ENCODE results near the gene ASH1L. TPM values are rescaled to one million over a fixed set of nuclear protein-coding genes. Genes with fewer than 3 reads are reported as not detected.
"Not testable (repeated sequence)": the region's sequence is repeated elsewhere in the genome, so short reads cannot be mapped to it uniquely, and the experiment has no call there.

Gene ASH1L
- total RNA-seq, 2 donors from 2014 or later = 40.3 to 47.2 TPM

DNA sequence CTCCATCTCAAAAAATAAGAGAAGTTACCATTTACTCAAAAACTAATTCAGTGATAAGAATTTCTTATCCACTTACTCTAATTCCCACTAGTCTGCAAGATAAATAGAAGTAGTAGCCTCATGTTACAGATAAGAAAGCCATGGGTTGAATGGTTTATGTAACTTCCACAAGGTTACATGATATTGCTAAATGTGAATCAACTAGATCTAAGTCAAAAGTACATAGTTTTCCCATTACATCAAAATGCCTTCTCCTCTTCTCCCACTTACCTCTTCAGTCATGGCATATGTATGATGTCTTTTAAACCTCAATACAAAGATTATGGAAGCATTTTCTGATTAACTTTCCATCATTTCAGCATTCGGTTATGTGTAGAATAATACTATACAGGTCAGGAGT is 108.5 kb downstream of the ASH1L start:
- H3K4me3 Mint-ChIP-seq = no peak overlapping the region
- H3K9me3 Mint-ChIP-seq = no peaks in the 10 kb centered on the region
- no peak for DNase-seq
- peaks cover 17% of the 10 kb centered on the region for H3K4me1 Mint-ChIP-seq (ENCODE audit: low read depth)
- H3K27ac Mint-ChIP-seq = no peak overlapping the region
- H3K36me3 Mint-ChIP-seq (ENCODE audit: insufficient read depth in 2 of 2) = peaks cover 0 to 15% of the 10 kb centered on the region in 2 donors
- no peaks in the 10 kb centered on the region for H3K27me3 Mint-ChIP-seq (ENCODE audit: low read depth)
- no peak for ATAC-seq (replicated peaks in 1 of 2)

DNA sequence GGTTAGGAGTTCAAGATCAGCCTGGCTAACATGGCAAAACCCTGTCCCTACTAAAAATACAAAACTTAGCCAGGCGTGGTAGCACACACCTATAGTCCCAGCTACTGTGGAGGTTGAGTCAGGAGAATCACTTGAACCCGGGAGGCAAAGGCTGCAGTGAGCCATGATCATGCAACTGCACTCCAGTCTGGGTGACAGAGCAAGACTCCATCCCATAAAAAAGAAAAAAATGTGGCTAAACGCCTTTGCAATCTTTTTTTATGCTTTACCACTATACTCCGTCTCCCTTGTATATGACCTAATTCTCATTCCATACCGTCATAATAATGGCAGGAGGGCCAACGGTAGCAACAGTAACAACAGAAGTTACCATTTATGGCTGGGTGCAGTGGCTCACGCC is 109.5 kb downstream of the ASH1L start:
- no peak overlapping the region for H3K4me3 Mint-ChIP-seq
- H3K27ac Mint-ChIP-seq = no peak overlapping the region
- peaks cover 17% of the 10 kb centered on the region for H3K4me1 Mint-ChIP-seq (ENCODE audit: low read depth)
- no peaks in the 10 kb centered on the region for H3K9me3 Mint-ChIP-seq
- peaks cover 0 to 19% of the 10 kb centered on the region in 2 donors for H3K36me3 Mint-ChIP-seq (ENCODE audit: insufficient read depth in 2 of 2)
- ATAC-seq (replicated peaks in 1 of 2) (no peak), DNase-seq (no peak)
- H3K27me3 Mint-ChIP-seq (ENCODE audit: low read depth) = no peaks in the 10 kb centered on the region

DNA sequence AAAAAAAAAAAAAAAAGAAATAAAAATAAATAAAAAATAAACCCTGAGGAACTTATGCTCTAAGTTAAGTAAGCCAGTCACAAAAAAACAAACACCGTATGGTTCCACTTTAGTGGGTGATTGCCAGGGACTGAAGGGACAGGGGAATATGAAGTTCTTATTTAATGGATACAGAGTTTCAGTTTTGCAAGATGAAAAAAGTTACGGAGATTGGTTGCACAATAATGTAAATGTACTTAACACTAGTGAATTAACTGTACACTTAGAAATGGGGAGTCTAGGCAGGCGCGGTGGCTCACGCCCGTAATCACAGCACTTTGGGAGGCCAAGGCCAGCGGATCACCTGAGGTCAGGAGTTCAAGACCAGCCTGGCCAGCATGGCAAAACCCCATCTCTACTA is 111.4 kb downstream of the ASH1L start:
- no peak for DNase-seq
- Mint-ChIP-seq H3K9me3 (no peaks in the 10 kb centered on the region), H3K4me1 (ENCODE audit: low read depth) (peaks cover 3% of the 10 kb centered on the region), H3K36me3 (ENCODE audit: insufficient read depth in 2 of 2) (peaks cover 0 to 17% of the 10 kb centered on the region in 2 donors), H3K27me3 (ENCODE audit: low read depth) (no peaks in the 10 kb centered on the region), H3K27ac (no peak overlapping the region), H3K4me3 (no peak overlapping the region)
- ATAC-seq (replicated peaks in 1 of 2) = no peak

DNA sequence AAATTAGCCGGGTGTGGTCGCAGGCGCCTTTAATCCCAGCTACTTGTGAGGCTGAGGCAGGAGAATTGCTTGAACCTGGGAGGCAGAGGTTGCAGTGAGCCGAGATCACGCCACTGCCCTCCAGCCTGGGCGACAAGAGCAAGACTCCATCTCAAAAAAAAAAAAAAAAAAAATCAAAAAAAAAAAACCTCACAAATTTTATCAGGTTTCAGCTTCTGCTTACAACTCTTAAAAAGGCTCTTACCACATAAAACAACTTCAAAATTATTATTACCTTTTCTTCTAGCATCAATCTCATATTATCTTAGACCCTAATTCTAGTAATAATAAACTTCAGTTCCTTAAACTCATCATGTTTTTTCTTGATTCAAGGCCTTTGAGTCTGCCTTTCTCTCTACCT is 120.2 kb downstream of the ASH1L start:
- H3K27ac Mint-ChIP-seq = peak overlapping the region; percentile 88

DNA sequence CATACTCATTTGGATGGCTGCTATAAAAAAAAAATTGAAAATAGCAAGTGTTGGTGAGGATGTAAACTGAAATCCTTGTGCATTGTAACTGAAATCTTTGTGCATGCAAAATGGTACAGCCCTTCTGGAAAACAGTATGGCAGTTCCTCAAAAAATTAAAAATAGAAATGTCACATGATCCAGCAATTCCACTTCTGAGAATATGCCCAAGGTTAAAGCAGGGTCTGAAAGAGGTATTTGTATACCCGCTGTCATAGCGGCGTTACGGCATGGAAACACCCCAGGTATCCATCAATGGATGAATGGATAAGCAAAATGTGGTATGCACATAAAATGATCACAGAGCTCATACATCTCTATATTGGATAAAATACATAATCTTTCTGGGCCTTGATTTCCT is 125.2 kb downstream of the ASH1L start:
- ATAC-seq (replicated peaks in 1 of 2) (no peak), DNase-seq (no peak)
- peaks cover 2 to 15% of the 10 kb centered on the region in 2 donors for H3K36me3 Mint-ChIP-seq (ENCODE audit: insufficient read depth in 2 of 2)
- H3K4me1 Mint-ChIP-seq (ENCODE audit: low read depth) = peaks cover 8% of the 10 kb centered on the region
- H3K4me3 Mint-ChIP-seq = no peak overlapping the region
- no peak overlapping the region for H3K27ac Mint-ChIP-seq
- H3K27me3 Mint-ChIP-seq (ENCODE audit: low read depth) = no peaks in the 10 kb centered on the region
- no peaks in the 10 kb centered on the region for H3K9me3 Mint-ChIP-seq

More for the DNA sequence above, 120.2 kb downstream of the ASH1L start:
- H3K27me3 Mint-ChIP-seq (ENCODE audit: low read depth); H3K4me1 Mint-ChIP-seq (ENCODE audit: low read depth); ATAC-seq (replicated peaks in 1 of 2); DNase-seq; H3K4me3 Mint-ChIP-seq; H3K9me3 Mint-ChIP-seq: not testable (repeated sequence)
- H3K36me3 Mint-ChIP-seq (ENCODE audit: insufficient read depth in 2 of 2) = peaks cover 2 to 11% of the 10 kb centered on the region in 2 donors

DNA sequence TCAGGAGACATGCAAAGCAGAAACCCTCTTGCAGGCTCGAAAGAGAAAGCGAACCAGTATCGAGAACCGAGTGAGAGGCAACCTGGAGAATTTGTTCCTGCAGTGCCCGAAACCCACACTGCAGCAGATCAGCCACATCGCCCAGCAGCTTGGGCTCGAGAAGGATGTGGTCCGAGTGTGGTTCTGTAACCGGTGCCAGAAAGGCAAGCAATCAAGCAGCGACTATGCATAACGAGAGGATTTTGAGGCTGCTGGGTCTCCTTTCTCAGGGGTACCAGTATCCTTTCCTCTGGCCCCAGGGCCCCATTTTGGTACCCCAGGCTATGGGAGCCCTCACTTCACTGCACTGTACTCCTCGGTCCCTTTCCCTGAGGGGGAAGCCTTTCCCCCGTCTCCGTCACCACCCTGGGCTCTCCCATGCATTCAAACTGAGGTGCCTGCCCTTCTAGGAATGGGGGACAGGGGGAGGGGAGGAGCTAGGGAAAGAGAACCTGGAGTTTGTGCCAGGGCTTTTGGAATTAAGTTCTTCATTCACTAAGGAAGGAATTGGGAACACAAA is 128.7 kb downstream of the ASH1L start:
- DNase-seq; H3K27me3 Mint-ChIP-seq (ENCODE audit: low read depth); H3K9me3 Mint-ChIP-seq; ATAC-seq (replicated peaks in 1 of 2); H3K4me3 Mint-ChIP-seq; H3K4me1 Mint-ChIP-seq (ENCODE audit: low read depth); H3K27ac Mint-ChIP-seq: not testable (repeated sequence)
- H3K36me3 Mint-ChIP-seq (ENCODE audit: insufficient read depth in 2 of 2) = peaks cover 2 to 17% of the 10 kb centered on the region in 2 donors

DNA sequence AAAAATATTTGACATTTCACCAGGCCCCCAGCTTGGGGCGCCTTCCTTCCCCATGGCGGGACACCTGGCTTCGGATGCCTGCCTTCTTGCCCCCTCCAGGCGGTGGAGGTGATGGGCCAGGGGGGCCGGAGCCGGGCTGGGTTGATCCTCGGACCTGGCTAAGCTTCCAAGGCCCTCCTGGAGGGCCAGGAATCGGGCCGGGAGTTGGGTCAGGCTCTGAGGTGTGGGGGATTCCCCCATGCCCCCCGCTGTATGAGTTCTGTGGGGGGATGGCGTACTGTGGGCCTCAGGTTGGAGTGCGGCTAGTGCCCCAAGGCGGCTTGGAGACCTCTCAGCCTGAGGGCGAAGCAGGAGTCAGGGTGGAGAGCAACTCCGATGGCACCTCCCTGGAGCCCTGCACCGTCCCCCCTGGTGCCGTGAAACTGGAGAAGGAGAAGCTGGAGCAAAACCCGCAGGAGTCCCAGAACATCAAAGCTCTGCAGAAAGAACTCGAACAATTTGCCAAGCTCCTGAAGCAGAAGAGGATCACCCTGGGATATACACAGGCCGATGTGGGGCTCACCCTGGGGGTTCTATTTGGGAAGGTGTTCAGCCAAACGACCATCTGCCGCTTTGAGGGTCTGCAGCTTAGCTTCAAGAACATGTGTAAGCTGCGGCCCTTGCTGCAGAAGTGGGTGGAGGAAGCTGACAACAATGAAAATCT is 129.3 kb downstream of the ASH1L start:
- not testable (repeated sequence) for H3K4me1 Mint-ChIP-seq (ENCODE audit: low read depth); H3K27me3 Mint-ChIP-seq (ENCODE audit: low read depth); DNase-seq; H3K4me3 Mint-ChIP-seq; H3K9me3 Mint-ChIP-seq; ATAC-seq (replicated peaks in 1 of 2); H3K27ac Mint-ChIP-seq
- peaks cover 1 to 12% of the 10 kb centered on the region in 2 donors for H3K36me3 Mint-ChIP-seq (ENCODE audit: insufficient read depth in 2 of 2)

DNA sequence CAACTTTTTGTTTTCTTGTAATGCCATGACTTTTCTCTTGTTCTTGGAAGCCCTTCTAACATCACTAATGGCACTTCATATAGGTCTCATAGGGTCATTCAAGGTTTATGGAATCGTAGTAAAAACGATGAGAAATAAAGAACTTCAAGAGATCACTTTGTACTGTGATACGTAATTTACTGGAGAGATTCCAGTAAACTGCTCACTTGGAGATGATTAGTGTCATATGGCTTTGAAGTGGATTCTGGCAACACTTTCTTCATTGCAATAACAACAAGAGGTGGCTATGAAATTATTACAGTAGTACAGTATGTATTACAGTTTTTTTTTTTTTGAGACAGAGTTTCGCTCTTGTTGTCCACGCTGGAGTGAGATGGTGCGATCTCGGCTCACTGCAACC is 138.5 kb downstream of the ASH1L start:
- H3K4me1 Mint-ChIP-seq (ENCODE audit: low read depth) = no peaks in the 10 kb centered on the region
- no peaks in the 10 kb centered on the region for H3K9me3 Mint-ChIP-seq
- H3K4me3 Mint-ChIP-seq = no peak overlapping the region
- no peak overlapping the region for H3K27ac Mint-ChIP-seq
- H3K36me3 Mint-ChIP-seq (ENCODE audit: insufficient read depth in 2 of 2) = peaks cover 0 to 2% of the 10 kb centered on the region in 2 donors
- no peaks in the 10 kb centered on the region for H3K27me3 Mint-ChIP-seq (ENCODE audit: low read depth)
- ATAC-seq (replicated peaks in 1 of 2) = no peak
- no peak for DNase-seq

DNA sequence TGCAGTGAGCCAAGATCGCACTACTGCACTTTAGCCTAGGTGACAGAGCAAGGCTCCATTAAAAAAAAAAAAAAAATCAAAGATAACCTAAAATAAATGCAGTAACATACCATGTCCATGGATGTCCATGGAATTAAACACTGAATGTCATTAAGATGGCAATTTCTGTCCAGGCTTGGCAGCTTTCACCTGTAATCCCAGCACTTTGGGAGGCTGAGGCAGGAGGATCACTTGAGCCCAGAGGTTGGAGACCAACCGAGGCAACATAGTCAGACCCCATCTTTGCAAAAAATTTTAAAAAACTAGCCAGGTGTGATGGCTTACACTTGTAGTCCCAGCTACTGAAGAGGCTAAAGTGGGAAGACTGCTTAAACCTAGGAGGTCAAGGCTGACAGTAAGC is 141.8 kb downstream of the ASH1L start:
- no peak for ATAC-seq (replicated peaks in 1 of 2)
- DNase-seq = no peak
- Mint-ChIP-seq H3K9me3 (no peaks in the 10 kb centered on the region), H3K36me3 (ENCODE audit: insufficient read depth in 2 of 2) (peaks cover 0 to 6% of the 10 kb centered on the region in 2 donors), H3K27me3 (ENCODE audit: low read depth) (no peaks in the 10 kb centered on the region), H3K4me3 (no peak overlapping the region), H3K27ac (no peak overlapping the region), H3K4me1 (ENCODE audit: low read depth) (no peaks in the 10 kb centered on the region)

DNA sequence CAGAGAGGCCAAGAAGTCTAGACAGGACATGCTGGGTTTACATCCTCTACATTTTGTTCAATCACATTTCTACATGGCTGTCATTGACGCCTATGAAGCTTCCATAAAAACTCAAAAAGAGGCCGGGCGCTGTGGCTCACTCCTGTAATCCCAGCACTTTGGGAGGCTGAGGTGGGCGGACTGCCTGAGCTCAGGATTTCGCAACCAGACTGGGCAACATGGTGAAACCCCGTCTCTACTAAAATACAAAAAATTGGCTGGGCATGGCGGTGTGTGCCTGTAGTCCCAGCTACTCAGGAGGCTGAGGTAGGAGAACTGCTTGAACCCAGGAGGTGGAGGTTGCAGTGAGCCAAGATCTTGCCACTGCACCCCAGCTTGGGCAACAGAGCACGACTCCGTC is 150.8 kb downstream of the ASH1L start:
- H3K4me1 Mint-ChIP-seq (ENCODE audit: low read depth); H3K36me3 Mint-ChIP-seq (ENCODE audit: insufficient read depth in 2 of 2); H3K27me3 Mint-ChIP-seq (ENCODE audit: low read depth); H3K27ac Mint-ChIP-seq; H3K4me3 Mint-ChIP-seq; ATAC-seq (replicated peaks in 1 of 2); DNase-seq; H3K9me3 Mint-ChIP-seq: not testable (repeated sequence)

DNA sequence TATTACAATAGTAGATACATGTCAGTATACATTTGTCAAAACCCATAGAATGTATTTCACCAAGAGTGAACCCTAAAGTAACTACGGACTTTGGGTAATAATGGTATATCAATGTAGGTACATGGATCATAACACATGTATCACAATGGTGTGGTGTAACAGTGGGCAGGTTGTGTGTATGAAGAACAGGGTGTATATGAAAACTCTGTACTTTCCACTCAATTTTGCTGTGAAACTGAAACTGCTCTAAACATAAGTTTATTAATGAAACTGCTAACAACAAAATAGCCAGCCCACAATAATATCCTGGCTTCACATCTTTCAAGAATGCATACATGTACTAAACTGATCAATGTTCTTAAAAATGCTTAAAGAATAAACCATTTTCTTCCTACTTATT is 151.7 kb downstream of the ASH1L start:
- Mint-ChIP-seq H3K36me3 (ENCODE audit: insufficient read depth in 2 of 2) (peaks cover 1 to 6% of the 10 kb centered on the region in 2 donors), H3K27ac (peak overlapping the region; percentile 90), H3K9me3 (no peaks in the 10 kb centered on the region), H3K4me1 (ENCODE audit: low read depth) (no peaks in the 10 kb centered on the region), H3K27me3 (ENCODE audit: low read depth) (no peaks in the 10 kb centered on the region), H3K4me3 (no peak overlapping the region)
- ATAC-seq (replicated peaks in 1 of 2) = no peak
- DNase-seq = no peak

DNA sequence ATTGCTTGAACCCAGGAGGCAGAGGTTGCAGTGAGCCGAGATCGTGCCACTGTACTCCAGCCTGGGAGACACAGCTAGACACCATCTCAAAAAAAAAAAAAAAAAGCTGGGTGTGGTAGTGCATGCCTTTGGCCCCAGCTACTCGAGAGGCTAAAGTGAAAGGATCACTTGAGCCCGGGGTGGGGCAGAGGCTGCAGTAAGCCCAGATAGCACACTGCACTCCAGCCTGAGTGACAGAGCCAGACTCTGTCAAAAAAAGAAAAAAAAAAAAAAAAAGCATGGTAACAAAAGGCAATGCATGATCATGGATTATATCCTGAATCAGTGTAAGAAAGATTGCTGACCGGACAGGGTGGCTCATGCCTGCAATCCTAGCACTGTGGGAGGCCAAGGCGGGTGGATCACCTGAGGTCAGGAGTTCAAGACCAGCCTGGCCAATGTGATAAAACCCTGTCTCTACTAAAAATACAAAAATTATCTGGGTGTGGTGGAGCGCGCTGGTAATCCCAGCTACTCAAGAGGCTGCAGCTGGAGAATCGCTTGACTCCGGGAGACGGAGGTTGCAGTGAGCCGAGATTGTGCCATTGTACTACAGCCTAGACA is 165.6 kb downstream of the ASH1L start:
- no peak for DNase-seq
- Mint-ChIP-seq H3K27me3 (ENCODE audit: low read depth) (no peaks in the 10 kb centered on the region), H3K4me1 (ENCODE audit: low read depth) (no peaks in the 10 kb centered on the region), H3K9me3 (no peaks in the 10 kb centered on the region), H3K36me3 (ENCODE audit: insufficient read depth in 2 of 2) (peaks cover 6 to 26% of the 10 kb centered on the region in 2 donors), H3K27ac (no peak overlapping the region), H3K4me3 (no peak overlapping the region)
- no peak for ATAC-seq (replicated peaks in 1 of 2)

DNA sequence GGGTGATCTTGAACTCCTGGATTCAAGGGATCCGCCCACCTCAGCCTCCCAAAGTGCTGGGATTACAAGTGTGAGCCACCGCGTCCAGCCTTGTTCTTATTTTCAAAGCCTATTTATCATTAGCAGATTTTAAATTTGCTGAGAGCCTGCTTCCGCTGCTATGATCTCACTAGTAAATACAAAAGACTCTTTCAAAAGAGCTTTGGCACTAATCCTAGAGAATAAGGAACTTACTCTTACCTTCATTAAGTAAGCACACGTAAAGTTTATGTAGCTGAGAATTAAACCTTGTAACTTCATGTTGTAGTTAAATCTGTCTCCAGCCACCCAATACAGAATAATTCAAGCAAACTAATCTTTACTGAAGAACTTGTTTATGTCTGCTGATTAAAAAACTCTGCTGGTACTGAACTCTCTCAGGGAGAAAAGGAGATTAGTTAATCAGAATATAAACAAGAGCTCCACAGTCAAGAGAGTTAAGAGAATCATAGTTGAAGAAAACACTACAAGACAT is 169.6 kb downstream of the ASH1L start:
- H3K27me3 Mint-ChIP-seq (ENCODE audit: low read depth) = no peaks in the 10 kb centered on the region

More for the DNA sequence above, 169.6 kb downstream of the ASH1L start:
- Mint-ChIP-seq H3K4me3 (no peak overlapping the region), H3K4me1 (ENCODE audit: low read depth) (no peaks in the 10 kb centered on the region), H3K9me3 (no peaks in the 10 kb centered on the region), H3K36me3 (ENCODE audit: insufficient read depth in 2 of 2) (peaks cover 6 to 37% of the 10 kb centered on the region in 2 donors), H3K27ac (no peak overlapping the region)
- DNase-seq = no peak
- ATAC-seq (replicated peaks in 1 of 2) = no peak
